Endodermal cell (in vitro differentiated cells): ENCODE results near the gene NDUFV1. TPM values are rescaled to one million over a fixed set of nuclear protein-coding genes. Genes with fewer than 3 reads are reported as not detected.
A peak's percentile ranks its signal among the peaks of the same experiment; 100 is the strongest.

Experiments
- DNase-seq: peaks from one replicate; pipeline ENCODE4 v3.0.0-alpha.2; 2017
- H3K27ac ChIP-seq: 2 replicates; pipeline ENCODE4 v1.5.1; 2013; ENCODE audit warnings: mild to moderate bottlenecking, low read depth, low read length, moderate library complexity
- H3K27me3 ChIP-seq: 2 replicates; pipeline ENCODE4 v1.6.1; 2013; ENCODE audit warnings: mild to moderate bottlenecking, low read length, moderate library complexity; ENCODE audit not compliant: insufficient read depth, control insufficient read depth, poor library complexity, severe bottlenecking
- H3K36me3 ChIP-seq: 2 replicates; pipeline ENCODE4 v1.7.0; 2013; ENCODE audit warnings: mild to moderate bottlenecking, low read length, moderate library complexity; ENCODE audit not compliant: control insufficient read depth, insufficient read depth
- H3K4me1 ChIP-seq: one replicate; pipeline ENCODE4 v1.7.0; 2013; ENCODE audit warnings: low read length; ENCODE audit not compliant: control insufficient read depth, insufficient read depth
- H3K4me3 ChIP-seq: 2 replicates; pipeline ENCODE4 v1.5.1; 2013; ENCODE audit warnings: mild to moderate bottlenecking, low read length, moderate library complexity
- H3K9ac ChIP-seq: 2 replicates; pipeline ENCODE4 v1.6.1; 2013; ENCODE audit warnings: mild to moderate bottlenecking, low read length, moderate library complexity; ENCODE audit not compliant: poor library complexity, severe bottlenecking; ENCODE audit errors: extremely low read depth
- H3K9me3 ChIP-seq: 2 replicates; pipeline ENCODE4 v1.6.1; 2013; ENCODE audit warnings: mild to moderate bottlenecking, low read length, moderate library complexity; ENCODE audit not compliant: control insufficient read depth
- H3K27ac Mint-ChIP-seq: 2 replicates; pipeline ENCODE4 v1.8.0; 2020; ENCODE audit warnings: mixed read lengths
- H3K27me3 Mint-ChIP-seq: 2 replicates; pipeline ENCODE4 v1.8.0; 2021; ENCODE audit warnings: mild to moderate bottlenecking, mixed read lengths; ENCODE audit not compliant: insufficient read depth
- H3K36me3 Mint-ChIP-seq: 2 replicates; pipeline ENCODE4 v1.8.0; 2020; ENCODE audit warnings: low read depth, mixed read lengths
- H3K4me1 Mint-ChIP-seq: 2 replicates; pipeline ENCODE4 v1.8.0; 2020; ENCODE audit warnings: mixed read lengths
- H3K4me3 Mint-ChIP-seq: 2 replicates; pipeline ENCODE4 v1.8.0; 2020; ENCODE audit warnings: mild to moderate bottlenecking, moderate library complexity, mixed read lengths
- H3K9me3 Mint-ChIP-seq: 2 replicates; pipeline ENCODE4 v1.8.0; 2020; ENCODE audit warnings: mild to moderate bottlenecking, mixed read lengths
- WGBS, 2 experiments: methylation state at CpG; one replicate each; pipeline versions ENCODE4 v1.1.5 to v1.1.7; 2013; ENCODE audit warnings: missing lambda C conversion rate in 2 of 2, mixed read lengths in 1 of 2; ENCODE audit not compliant: insufficient coverage in 1 of 2, insufficient read length in 1 of 2; 5-methylcytosine and 5-hydroxymethylcytosine counted together
- total RNA-seq, 2 donors: library from RNA; stranded (reverse); fragmentation: NEBNext Ultra II Directional in 1 of 2; extraction: Animal tissue kit (Norgen Biotek cat#: 25700) in 1 of 2; gene quantifications; 2 replicates in 1 of 2; 3 replicates in 1 of 2; pipeline ENCODE4 v1.2.1, GENCODE V29; 2021
- TF ChIP-seq, protein P1 (sequence below): fragments of 200-600 bp; sonication (generic); conservative IDR thresholded peaks from 2 replicates; pipeline ENCODE4 v1.5.0; 2021; ENCODE audit warnings: antibody characterized with exemption, mild to moderate bottlenecking

The NDUFV1 gene
- total RNA-seq, 2 donors from 2014 or later: 135 to 160 TPM

GRCh38 chr11:67610302-67610868 lies 3.6 kb downstream of the NDUFV1 start:
- H3K27me3 ChIP-seq: no peaks in the 10 kb centered on the region
- no peaks in the 10 kb centered on the region for H3K9me3 ChIP-seq
- no peak for DNase-seq
- TF ChIP-seq, protein P1, sequence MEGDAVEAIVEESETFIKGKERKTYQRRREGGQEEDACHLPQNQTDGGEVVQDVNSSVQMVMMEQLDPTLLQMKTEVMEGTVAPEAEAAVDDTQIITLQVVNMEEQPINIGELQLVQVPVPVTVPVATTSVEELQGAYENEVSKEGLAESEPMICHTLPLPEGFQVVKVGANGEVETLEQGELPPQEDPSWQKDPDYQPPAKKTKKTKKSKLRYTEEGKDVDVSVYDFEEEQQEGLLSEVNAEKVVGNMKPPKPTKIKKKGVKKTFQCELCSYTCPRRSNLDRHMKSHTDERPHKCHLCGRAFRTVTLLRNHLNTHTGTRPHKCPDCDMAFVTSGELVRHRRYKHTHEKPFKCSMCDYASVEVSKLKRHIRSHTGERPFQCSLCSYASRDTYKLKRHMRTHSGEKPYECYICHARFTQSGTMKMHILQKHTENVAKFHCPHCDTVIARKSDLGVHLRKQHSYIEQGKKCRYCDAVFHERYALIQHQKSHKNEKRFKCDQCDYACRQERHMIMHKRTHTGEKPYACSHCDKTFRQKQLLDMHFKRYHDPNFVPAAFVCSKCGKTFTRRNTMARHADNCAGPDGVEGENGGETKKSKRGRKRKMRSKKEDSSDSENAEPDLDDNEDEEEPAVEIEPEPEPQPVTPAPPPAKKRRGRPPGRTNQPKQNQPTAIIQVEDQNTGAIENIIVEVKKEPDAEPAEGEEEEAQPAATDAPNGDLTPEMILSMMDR: no peak
- Mint-ChIP-seq H3K4me3 (no peak overlapping the region), H3K27ac (no peak overlapping the region), H3K27me3 (no peaks in the 10 kb centered on the region), H3K9me3 (no peaks in the 10 kb centered on the region), H3K4me1 (peaks cover 11% of the 10 kb centered on the region), H3K36me3 (peaks cover 31% of the 10 kb centered on the region)
- H3K27ac ChIP-seq: no peak overlapping the region
- H3K9ac ChIP-seq: no peak overlapping the region
- no peak overlapping the region for H3K4me3 ChIP-seq
- 95 to 96% methylated on average over 10 to 15 of the region's 15 CpGs for WGBS, 2 experiments
- H3K36me3 ChIP-seq: peaks cover 24% of the 10 kb centered on the region
- H3K4me1 ChIP-seq: peaks cover 14% of the 10 kb centered on the region

DNA sequence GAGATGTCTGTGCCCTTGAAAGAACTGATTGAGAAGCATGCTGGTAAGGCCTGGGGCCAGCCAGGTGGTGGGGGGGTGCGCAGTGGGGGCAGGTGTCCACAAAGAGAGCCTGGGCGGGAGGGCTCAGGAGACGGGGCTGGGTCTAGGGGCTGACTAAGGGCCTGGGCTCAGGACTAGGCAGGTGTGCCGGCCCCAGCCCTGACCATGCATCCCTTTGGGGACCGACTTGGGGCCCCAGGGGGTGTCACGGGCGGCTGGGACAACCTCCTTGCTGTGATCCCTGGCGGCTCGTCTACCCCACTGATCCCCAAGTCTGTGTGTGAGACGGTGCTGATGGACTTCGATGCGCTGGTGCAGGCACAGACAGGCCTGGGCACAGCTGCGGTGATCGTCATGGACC lies 4.4 kb downstream of the NDUFV1 start:
- no peak overlapping the region for H3K9ac ChIP-seq
- H3K4me3 ChIP-seq: no peak overlapping the region
- peaks cover 31% of the 10 kb centered on the region for H3K36me3 Mint-ChIP-seq
- TF ChIP-seq, protein P1: no peak
- no peaks in the 10 kb centered on the region for H3K9me3 Mint-ChIP-seq
- no peaks in the 10 kb centered on the region for H3K27me3 ChIP-seq
- no peaks in the 10 kb centered on the region for H3K9me3 ChIP-seq
- peaks cover 6% of the 10 kb centered on the region for H3K4me1 Mint-ChIP-seq
- no peak overlapping the region for H3K27ac ChIP-seq
- peak; percentile 25 for DNase-seq
- no peak overlapping the region for H3K4me3 Mint-ChIP-seq
- no peak overlapping the region for H3K27ac Mint-ChIP-seq
- H3K4me1 ChIP-seq: peaks cover 6% of the 10 kb centered on the region
- WGBS, 2 experiments: 93 to 100% methylated on average over 9 to 14 of the region's 14 CpGs
- H3K36me3 ChIP-seq: peaks cover 24% of the 10 kb centered on the region
- no peaks in the 10 kb centered on the region for H3K27me3 Mint-ChIP-seq

DNA sequence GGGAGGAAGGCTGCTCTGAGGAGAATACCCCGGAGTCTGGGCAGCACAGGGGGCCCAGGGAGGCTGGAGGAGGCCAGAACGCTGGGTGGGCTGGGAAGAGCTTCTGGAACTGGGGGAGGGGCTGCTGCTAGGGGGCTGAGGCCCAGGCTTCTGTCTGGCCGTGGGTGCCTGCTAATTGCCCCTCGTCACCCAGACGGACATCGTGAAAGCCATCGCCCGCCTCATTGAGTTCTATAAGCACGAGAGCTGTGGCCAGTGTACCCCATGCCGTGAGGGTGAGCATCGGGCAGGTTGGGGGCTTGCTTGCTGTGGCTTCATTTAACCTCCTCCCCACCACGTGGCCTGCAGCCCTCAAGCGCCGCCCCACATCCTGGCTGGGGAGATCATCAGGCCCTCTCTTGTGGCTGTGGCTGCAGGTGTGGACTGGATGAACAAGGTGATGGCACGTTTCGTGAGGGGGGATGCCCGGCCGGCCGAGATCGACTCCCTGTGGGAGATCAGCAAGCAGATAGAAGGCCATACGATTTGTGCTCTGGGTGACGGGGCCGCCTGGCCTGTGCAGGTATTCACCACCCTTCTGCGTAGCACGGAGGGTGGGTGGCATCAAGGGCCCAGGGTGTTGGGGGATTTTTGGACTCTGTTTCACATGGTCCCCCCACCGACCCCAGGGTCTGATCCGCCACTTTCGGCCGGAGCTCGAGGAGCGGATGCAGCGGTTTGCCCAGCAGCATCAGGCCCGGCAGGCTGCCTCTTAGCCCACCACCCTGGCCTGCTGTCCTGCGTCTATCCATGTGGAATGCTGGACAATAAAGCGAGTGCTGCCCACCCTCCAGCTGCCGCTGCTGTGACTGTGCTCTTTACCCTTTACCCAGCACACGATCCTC lies 5.2 kb downstream of the NDUFV1 start:
- Histone ChIP-seq H3K4me3 (no peak overlapping the region), H3K36me3 (peaks cover 24% of the 10 kb centered on the region), H3K9me3 (no peaks in the 10 kb centered on the region), H3K4me1 (peaks cover 4% of the 10 kb centered on the region), H3K27me3 (no peaks in the 10 kb centered on the region), H3K9ac (no peak overlapping the region), H3K27ac (no peak overlapping the region)
- 92 to 95% methylated on average over 10 to 37 of the region's 37 CpGs for WGBS, 2 experiments
- TF ChIP-seq, protein P1: no peak
- Mint-ChIP-seq H3K27ac (no peak overlapping the region), H3K36me3 (peaks cover 31% of the 10 kb centered on the region), H3K27me3 (no peaks in the 10 kb centered on the region), H3K4me3 (no peak overlapping the region), H3K4me1 (peaks cover 9% of the 10 kb centered on the region), H3K9me3 (no peaks in the 10 kb centered on the region)
- DNase-seq: peak; percentile 31
